CD4-positive, alpha-beta T cell treated with Interleukin-12 subunit alpha and Interleukin-12 subunit beta, for 1 hour (primary cell): ENCODE measurements around the gene OR10A5.
A peak's percentile ranks its signal among the peaks of the same experiment; 100 is the strongest.
"Not testable (repeated sequence)": the region's sequence is repeated elsewhere in the genome, so short reads cannot be mapped to it uniquely, and the experiment has no call there.

Experiments used
- DNase-seq: peaks from one replicate; pipeline ENCODE4 v3.0.0-alpha.2; 2020

The OR10A5 gene

DNA sequence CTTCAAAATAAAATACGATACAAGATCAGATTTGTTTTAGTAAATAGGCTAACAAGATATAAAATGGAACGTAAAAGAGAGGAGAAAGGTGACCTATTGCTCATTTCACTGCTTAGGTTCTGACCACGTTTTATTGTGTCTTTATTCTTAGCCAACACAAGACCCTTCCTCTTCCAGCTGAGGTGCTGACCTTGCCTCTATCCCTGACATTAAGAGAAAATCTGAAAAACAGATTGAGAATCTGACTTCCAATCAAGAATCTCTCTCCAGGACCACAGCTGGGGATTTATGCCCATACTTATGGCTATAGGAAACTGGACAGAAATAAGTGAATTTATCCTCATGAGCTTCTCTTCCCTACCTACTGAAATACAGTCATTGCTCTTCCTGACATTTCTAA, at the start of gene OR10A5:
Gene OR10A5 (plus strand): TSS at position 301 of the 400 bp plus-strand sequence. CDS start 0 bp downstream, at position 301.
- DNase-seq, result no peak

- DNase-seq, result no peak
These were observed 46.1 kb upstream of the OR10A5 start, which contains the start of gene OR6A2 for GRCh38 chr11:6799402-6799801. Gene OR6A2, minus strand, starts transcription at chr11:6799689. Its CDS starts 3,981 bp downstream, at chr11:6795708.

GRCh38 chr11:6801075-6801474, 44.4 kb upstream of the OR10A5 start:
- not testable (repeated sequence) for DNase-seq

- peak; percentile 50 for DNase-seq
These were observed 33.0 kb upstream of the OR10A5 start for GRCh38 chr11:6812390-6813005.

DNA sequence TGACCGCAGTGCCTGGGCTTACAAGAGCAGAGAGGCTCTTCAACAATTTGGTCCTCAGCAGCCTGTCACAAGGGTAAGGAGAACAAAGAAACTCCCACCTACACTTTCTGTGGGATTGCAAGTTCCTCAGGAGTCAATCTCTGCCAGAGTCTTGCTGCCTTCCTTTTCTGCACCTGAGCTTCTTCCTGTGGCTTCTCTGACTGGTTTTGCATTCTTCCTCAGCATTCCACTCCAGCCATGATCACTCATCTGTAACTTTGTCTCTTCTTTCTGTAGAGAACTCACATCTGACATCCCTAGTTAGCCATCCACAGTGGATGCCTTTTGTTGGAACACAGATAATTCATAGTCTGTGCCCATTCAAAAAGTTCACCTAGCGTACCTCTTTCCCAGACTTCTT, 31.8 kb upstream of the OR10A5 start:
- DNase-seq, result no peak

DNA sequence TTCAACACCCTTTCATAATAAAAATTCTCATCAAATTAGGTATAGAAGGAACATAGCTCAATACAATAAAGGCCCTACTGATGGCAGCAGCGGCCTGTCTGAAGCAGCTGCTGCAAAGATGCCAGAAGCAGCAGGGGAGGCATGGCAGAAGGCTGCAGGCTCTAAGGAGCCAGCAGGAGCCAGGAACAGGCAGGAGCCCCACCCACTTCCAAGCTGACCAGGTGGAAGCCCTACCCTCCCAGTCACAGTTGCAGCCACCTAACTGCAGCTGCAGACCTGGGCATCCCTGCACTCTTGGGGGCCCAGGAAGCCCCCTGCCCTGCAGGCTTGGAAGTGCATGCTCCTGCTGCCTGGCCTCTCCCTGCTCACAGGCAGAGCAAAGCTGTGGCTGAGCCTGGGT, 27.8 kb upstream of the OR10A5 start:
- no peak for DNase-seq

GRCh38 chr11:6818967-6819366, 26.5 kb upstream of the OR10A5 start:
- DNase-seq, result no peak

DNA sequence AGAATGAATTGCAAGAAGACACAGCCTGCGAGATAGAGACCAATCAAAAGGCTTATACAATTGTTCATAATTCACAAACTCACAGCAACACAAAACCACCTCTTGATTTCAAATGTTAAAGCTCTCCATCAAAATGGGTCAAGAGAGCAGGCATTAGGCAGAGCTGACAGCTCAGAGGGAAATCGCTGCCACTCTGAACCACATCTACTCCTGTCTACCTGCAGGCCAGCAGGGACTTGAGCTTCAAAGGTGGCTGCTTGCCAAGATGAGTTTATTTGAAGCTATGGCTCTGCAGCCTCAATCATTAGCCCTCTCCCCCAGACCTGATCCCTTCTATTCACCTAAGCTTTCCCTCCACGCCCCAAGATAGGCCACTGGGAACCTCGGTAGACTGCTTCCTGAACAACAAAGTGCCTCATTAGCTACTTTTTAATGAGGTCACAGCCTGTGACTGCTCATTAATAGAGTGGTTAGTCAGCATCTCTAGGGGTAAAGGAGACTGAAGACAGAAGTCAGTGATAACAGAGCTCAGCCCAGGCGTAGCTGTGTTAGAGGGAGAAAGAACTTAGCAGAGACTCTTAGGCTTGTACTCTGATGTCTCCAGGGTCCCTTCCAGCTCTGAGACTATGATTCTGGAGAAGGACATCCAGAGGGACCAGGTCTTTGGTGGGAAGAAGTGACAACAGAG, 21.2 kb upstream of the OR10A5 start:
- DNase-seq, result no peak

- no peak for DNase-seq
These were observed 20.2 kb upstream of the OR10A5 start for GRCh38 chr11:6825231-6825744.

DNA sequence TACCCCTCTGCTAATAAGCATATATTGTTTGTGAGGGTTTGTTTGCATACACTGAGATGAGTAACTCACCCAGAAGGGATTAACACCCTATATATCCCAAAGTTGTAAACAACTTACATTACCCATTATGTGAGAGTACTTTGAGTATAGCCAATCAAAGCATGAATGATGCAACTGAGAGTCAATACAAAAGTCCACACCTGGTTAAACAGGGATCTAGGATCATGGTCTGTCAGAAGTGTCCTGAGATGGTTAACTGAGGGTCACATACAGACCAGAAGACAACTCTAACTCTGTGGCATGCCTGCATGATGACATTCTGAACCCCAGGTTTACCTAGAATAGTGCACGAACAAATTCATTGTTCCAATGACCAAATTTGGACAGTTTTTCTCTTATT, 17.4 kb upstream of the OR10A5 start:
- no peak for DNase-seq

GRCh38 chr11:6833356-6833755, 12.1 kb upstream of the OR10A5 start:
- no peak for DNase-seq

- DNase-seq, result no peak
These were observed 11.5 kb upstream of the OR10A5 start for GRCh38 chr11:6834021-6834420.

GRCh38 chr11:6841694-6842093, 3.8 kb upstream of the OR10A5 start:
- no peak for DNase-seq

- no peak for DNase-seq
These were observed 1.8 kb upstream of the OR10A5 start for GRCh38 chr11:6843670-6844069.

DNA sequence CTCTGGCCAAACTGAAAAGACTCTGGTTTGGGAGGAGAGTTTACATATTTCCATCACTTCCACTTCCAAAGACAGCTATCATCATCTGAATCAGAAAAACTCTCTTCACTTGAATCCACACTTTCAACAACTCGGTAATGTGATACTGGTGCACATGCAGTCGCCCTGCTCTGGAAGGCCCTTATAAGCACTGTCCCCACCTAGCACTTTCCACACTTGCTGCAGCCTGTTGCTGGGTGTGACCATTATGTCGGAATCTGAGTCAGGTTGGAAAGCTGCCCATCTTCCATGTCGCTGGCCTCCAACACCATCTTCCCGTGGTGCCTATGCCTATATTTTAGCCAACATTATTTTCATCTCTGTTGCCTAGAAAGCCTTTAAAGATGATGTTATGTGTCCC, 1.1 kb upstream of the OR10A5 start:
- no peak for DNase-seq

GRCh38 chr11:6850526-6850925, 5.0 kb downstream of the OR10A5 start:
- no peak for DNase-seq

DNA sequence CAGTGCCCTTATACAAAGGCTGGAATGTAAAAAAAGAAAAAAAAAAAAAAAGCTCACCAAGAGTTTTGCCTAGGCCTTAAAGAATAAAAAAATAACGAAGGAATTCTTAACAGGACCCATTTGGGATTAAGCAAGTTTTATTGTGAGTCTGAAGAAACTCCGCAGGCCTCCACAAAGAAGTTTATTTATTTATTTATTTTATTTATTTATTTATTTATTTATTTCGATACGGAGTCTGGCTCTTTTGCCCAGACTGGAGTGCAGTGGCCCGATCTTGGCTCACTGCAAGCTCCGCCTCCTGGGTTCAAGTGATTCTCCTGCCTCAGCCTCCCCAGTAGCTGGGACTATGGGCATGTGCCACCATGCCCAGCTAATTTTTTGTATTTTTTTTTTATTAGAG, 9.3 kb downstream of the OR10A5 start:
- not testable (repeated sequence) for DNase-seq

DNA sequence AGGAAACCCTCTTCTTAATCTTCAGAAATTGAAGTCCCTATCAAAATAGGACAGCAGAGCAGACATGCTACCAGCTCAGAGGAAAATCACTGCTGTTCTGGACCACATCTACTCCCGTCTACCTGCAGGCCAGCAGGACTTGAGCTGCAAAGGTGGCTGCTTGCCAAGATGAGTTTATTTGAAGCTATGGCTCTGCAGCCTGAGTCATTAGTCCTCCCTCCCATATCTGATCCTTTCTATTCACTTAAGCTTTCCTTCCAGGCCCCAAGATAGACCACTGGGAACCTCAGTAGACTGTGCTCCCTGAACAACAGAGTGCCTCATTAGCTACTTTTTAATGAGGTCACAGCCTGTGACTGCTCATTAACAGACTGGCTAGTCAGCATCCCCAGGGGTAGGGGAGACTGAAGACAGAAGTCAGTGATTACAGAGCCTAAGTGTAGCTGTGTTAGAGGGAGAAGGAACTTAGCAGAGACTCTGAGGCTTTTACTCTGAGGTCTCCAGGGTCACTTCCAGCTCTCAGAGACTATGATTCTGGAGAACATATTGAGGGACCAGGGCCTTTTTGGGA, 10.6 kb downstream of the OR10A5 start:
- no peak for DNase-seq

GRCh38 chr11:6856871-6857270, 11.4 kb downstream of the OR10A5 start:
- DNase-seq, result no peak

DNA sequence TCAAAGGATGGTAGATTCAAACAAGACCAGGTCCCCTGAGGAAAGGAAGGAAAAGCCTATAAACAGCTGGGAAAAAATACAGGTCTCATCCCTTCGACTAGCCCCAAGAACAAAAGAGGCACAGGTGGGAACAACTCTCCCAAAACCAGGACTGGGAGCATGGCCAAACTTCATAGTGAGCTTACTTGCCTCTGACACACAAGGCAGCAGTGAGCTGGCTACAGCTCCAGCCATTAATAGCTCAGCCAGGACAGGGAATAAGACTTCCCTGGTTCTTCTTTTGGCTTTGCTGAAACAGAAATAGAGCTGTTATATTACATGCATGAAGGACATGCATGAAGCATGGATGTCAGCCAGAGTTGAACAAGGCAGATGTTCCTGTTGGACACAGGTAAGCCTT, 17.5 kb downstream of the OR10A5 start, which contains the start of gene OR10A2:
Gene OR10A2 (plus strand): TSS at position 97 of the 400 bp plus-strand sequence. CDS start 6,698 bp downstream, outside the sequence.
- DNase-seq, result no peak

- no peak for DNase-seq
These were observed 19.0 kb downstream of the OR10A5 start for GRCh38 chr11:6864438-6864837.

DNA sequence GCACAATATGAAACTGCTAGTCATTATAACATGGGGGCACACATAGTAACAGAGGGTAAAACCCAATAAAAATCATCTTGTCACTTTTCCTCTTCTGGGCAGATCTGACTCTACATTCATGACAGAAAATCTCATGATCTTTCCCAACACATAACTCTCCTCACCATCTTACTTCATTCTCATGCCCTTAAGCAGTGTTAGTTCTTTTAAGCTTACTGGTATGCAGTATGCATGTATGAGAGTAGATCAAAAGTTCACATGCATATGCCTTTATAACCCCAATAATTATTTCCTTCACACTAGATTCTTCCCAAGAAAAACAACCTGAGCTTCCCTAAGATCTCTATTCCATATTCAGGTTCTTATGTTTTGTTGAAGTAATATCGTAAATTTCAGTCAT, 25.8 kb downstream of the OR10A5 start:
- DNase-seq, result no peak

DNA sequence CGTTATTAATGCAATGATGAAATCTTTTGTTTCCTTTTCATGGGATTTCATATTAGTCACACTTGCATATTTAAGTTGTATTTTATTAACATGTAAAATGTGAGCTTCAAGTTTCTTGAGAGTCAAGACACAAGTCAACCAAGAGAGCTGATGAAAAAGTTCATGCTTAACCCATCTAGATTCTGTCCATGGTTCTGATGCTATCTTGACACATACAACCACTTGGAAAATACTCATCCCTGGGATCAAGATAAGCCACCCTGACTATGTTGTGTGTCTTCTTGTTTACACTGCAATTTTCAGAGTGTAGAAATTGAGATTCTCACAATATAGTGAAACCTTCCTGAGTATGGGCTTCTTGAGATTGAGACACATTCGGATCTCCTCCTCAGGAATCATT, 30.3 kb downstream of the OR10A5 start:
- no peak for DNase-seq

DNA sequence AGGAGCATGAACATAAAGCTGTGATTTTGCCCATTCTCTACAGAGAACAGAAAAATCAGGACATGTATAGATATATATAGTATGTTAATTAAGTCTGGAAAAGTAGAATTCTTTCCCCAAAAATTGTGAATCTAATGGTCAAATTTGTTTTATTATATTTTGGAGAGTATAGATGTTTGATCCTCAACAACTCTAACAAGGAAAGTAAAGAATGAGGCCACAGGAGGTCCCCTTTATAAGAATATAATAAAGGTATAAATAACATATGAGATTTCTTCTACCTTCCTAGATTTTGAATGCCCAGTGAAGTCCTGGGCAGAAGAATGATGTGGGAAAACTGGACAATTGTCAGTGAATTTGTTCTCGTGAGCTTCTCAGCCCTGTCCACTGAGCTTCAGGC, 30.8 kb downstream of the OR10A5 start, which contains the start of gene OR10A4:
Gene OR10A4 (plus strand): TSS at position 301 of the 400 bp plus-strand sequence. CDS start 23 bp downstream, at position 324.
- no peak for DNase-seq
